ENCODE measurements around the gene ASCL5.

ASCL5 gene

DNA sequence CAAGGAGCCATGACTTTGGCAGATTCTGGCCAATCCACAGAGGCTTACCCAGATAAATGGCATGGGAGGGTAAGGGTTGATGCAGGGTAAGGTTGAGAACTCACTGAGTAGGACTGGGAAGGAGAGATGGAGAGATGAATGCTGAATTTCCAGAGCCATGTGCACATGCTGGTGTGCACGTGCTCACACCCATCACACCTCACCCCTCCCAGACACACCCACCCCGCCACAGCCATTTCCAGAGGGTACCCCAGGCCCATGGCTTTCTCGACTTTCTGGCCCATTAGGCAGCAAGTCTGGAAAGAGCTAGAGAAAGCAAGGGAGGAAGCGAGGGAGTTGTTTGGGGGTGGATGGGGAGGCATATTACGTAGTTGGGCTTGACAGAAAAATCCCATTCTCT is 16.4 kb downstream of the ASCL5 start:
- Histone ChIP-seq H3K14ac (ENCODE audit: low read length) (no peak overlapping the region), H3K4me1 (ENCODE audit: control insufficient read depth in 1 of 2, insufficient read depth in 2 of 2, low read length in 2 of 2) (peaks cover 5 to 6% of the 10 kb centered on the region in 2 experiments), H4K91ac (ENCODE audit: low read depth, low read length) (no peak overlapping the region), H2BK12ac (ENCODE audit: low read length) (no peak overlapping the region), H3K18ac (ENCODE audit: low read length) (no peak overlapping the region), H3K4me2 (ENCODE audit: low read length) (no peak overlapping the region), H2AK5ac (ENCODE audit: low read length) (no peak overlapping the region), H3K9ac (ENCODE audit: low read length) (no peak overlapping the region), H4K8ac (ENCODE audit: low read depth, low read length) (no peak overlapping the region), H2BK5ac (ENCODE audit: low read depth, low read length, poor library complexity) (no peak overlapping the region), H3K9me3 (ENCODE audit: insufficient read depth, low read depth, low read length) (no peaks in the 10 kb centered on the region), H3K4ac (ENCODE audit: low read depth, low read length) (no peak overlapping the region), H2BK120ac (ENCODE audit: insufficient read depth, low read length, poor library complexity) (no peak overlapping the region), H3K27ac (ENCODE audit: low read depth, low read length) (no peak overlapping the region), H3K27me3 (ENCODE audit: insufficient read depth, low read length) (peaks cover 8% of the 10 kb centered on the region), H3K23ac (ENCODE audit: low read length) (no peak overlapping the region), H4K12ac (ENCODE audit: low read depth, low read length) (no peak overlapping the region), H3K79me1 (ENCODE audit: low read length) (no peaks in the 10 kb centered on the region), H3K36me3 (ENCODE audit: control insufficient read depth in 1 of 2, insufficient read depth in 2 of 2, low read length in 2 of 2) (no peaks in the 10 kb centered on the region), H2AFZ (ENCODE audit: insufficient read depth, low read length, poor library complexity) (no peak overlapping the region), H3K4me3 (ENCODE audit: low read depth, low read length) (no peak overlapping the region), H3K79me2 (ENCODE audit: control insufficient read depth, insufficient read depth, low read length, poor library complexity) (no peaks in the 10 kb centered on the region)
- no CpG with 5 or more reads among the region's 5 CpGs for WGBS (ENCODE audit: extremely low coverage, insufficient coverage, insufficient read length)
- DNase-seq = no peak

GRCh38 chr1:201110138-201110537 is 16.8 kb downstream of the ASCL5 start:
- no peak overlapping the region for H2BK12ac ChIP-seq (ENCODE audit: low read length)
- H3K9me3 ChIP-seq (ENCODE audit: insufficient read depth, low read depth, low read length) = no peaks in the 10 kb centered on the region
- no peak overlapping the region for H2BK5ac ChIP-seq (ENCODE audit: low read depth, low read length, poor library complexity)
- H3K23ac ChIP-seq (ENCODE audit: low read length) = no peak overlapping the region
- H3K9ac ChIP-seq (ENCODE audit: low read length) = no peak overlapping the region
- no peak overlapping the region for H4K91ac ChIP-seq (ENCODE audit: low read depth, low read length)
- peaks cover 5 to 6% of the 10 kb centered on the region in 2 experiments for H3K4me1 ChIP-seq (ENCODE audit: control insufficient read depth in 1 of 2, insufficient read depth in 2 of 2, low read length in 2 of 2)
- H3K79me1 ChIP-seq (ENCODE audit: low read length) = no peaks in the 10 kb centered on the region
- no peak overlapping the region for H3K4me3 ChIP-seq (ENCODE audit: low read depth, low read length)
- no CpG with 5 or more reads among the region's 10 CpGs for WGBS (ENCODE audit: extremely low coverage, insufficient coverage, insufficient read length)
- no peaks in the 10 kb centered on the region for H3K36me3 ChIP-seq (ENCODE audit: control insufficient read depth in 1 of 2, insufficient read depth in 2 of 2, low read length in 2 of 2)
- H4K8ac ChIP-seq (ENCODE audit: low read depth, low read length) = no peak overlapping the region
- no peak overlapping the region for H3K4ac ChIP-seq (ENCODE audit: low read depth, low read length)
- no peak overlapping the region for H3K14ac ChIP-seq (ENCODE audit: low read length)
- peaks cover 4% of the 10 kb centered on the region for H3K27me3 ChIP-seq (ENCODE audit: insufficient read depth, low read length)
- H4K12ac ChIP-seq (ENCODE audit: low read depth, low read length) = no peak overlapping the region
- H3K4me2 ChIP-seq (ENCODE audit: low read length) = no peak overlapping the region
- no peak overlapping the region for H2BK120ac ChIP-seq (ENCODE audit: insufficient read depth, low read length, poor library complexity)
- no peak for DNase-seq
- H2AFZ ChIP-seq (ENCODE audit: insufficient read depth, low read length, poor library complexity) = no peak overlapping the region
- no peak overlapping the region for H3K27ac ChIP-seq (ENCODE audit: low read depth, low read length)
- no peak overlapping the region for H2AK5ac ChIP-seq (ENCODE audit: low read length)
- no peak overlapping the region for H3K18ac ChIP-seq (ENCODE audit: low read length)
- no peaks in the 10 kb centered on the region for H3K79me2 ChIP-seq (ENCODE audit: control insufficient read depth, insufficient read depth, low read length, poor library complexity)

DNA sequence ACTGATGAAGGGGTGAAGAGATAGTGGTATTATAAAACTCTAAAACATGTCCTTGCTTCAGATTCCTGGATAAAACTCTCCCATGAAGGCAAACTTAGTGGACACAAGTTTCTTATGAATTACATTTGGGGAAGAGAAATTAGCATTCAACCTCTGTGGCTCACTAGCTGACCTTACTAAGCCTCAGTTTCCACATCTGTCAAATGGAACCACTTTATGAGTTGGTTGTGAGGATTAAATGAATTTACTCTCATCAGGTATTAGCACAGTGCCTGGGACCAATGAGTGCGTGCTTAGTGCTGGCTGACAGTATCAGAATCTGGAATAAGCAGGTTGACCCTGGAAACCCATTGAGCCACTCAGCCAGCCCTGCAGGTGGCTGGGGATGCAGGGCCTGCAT is 17.3 kb downstream of the ASCL5 start:
- Histone ChIP-seq H3K14ac (ENCODE audit: low read length) (no peak overlapping the region), H3K27ac (ENCODE audit: low read depth, low read length) (no peak overlapping the region), H3K23ac (ENCODE audit: low read length) (no peak overlapping the region), H3K18ac (ENCODE audit: low read length) (no peak overlapping the region), H3K27me3 (ENCODE audit: insufficient read depth, low read length) (no peaks in the 10 kb centered on the region), H3K9me3 (ENCODE audit: insufficient read depth, low read depth, low read length) (no peaks in the 10 kb centered on the region), H3K9ac (ENCODE audit: low read length) (no peak overlapping the region), H3K4me2 (ENCODE audit: low read length) (no peak overlapping the region), H3K4ac (ENCODE audit: low read depth, low read length) (no peak overlapping the region), H3K4me3 (ENCODE audit: low read depth, low read length) (no peak overlapping the region), H3K79me1 (ENCODE audit: low read length) (no peaks in the 10 kb centered on the region), H2AK5ac (ENCODE audit: low read length) (no peak overlapping the region), H4K12ac (ENCODE audit: low read depth, low read length) (no peak overlapping the region), H2BK12ac (ENCODE audit: low read length) (no peak overlapping the region), H2AFZ (ENCODE audit: insufficient read depth, low read length, poor library complexity) (no peak overlapping the region), H3K36me3 (ENCODE audit: control insufficient read depth in 1 of 2, insufficient read depth in 2 of 2, low read length in 2 of 2) (no peaks in the 10 kb centered on the region), H2BK5ac (ENCODE audit: low read depth, low read length, poor library complexity) (no peak overlapping the region), H3K4me1 (ENCODE audit: control insufficient read depth in 1 of 2, insufficient read depth in 2 of 2, low read length in 2 of 2) (peaks cover 5 to 6% of the 10 kb centered on the region in 2 experiments), H2BK120ac (ENCODE audit: insufficient read depth, low read length, poor library complexity) (no peak overlapping the region), H4K91ac (ENCODE audit: low read depth, low read length) (no peak overlapping the region), H3K79me2 (ENCODE audit: control insufficient read depth, insufficient read depth, low read length, poor library complexity) (no peaks in the 10 kb centered on the region), H4K8ac (ENCODE audit: low read depth, low read length) (no peak overlapping the region)
- WGBS (ENCODE audit: extremely low coverage, insufficient coverage, insufficient read length) = no CpG with 5 or more reads among the region's 1 CpG
- no peak for DNase-seq

- Histone ChIP-seq H3K9me3 (ENCODE audit: insufficient read depth, low read depth, low read length) (no peaks in the 10 kb centered on the region), H3K9ac (ENCODE audit: low read length) (no peak overlapping the region), H3K36me3 (ENCODE audit: control insufficient read depth in 1 of 2, insufficient read depth in 2 of 2, low read length in 2 of 2) (no peaks in the 10 kb centered on the region), H2AFZ (ENCODE audit: insufficient read depth, low read length, poor library complexity) (no peak overlapping the region), H3K4me1 (ENCODE audit: control insufficient read depth in 1 of 2, insufficient read depth in 2 of 2, low read length in 2 of 2) (peaks cover 3 to 6% of the 10 kb centered on the region in 2 experiments), H3K27ac (ENCODE audit: low read depth, low read length) (no peak overlapping the region), H2AK5ac (ENCODE audit: low read length) (no peak overlapping the region), H3K4me3 (ENCODE audit: low read depth, low read length) (no peak overlapping the region), H3K23ac (ENCODE audit: low read length) (no peak overlapping the region), H2BK12ac (ENCODE audit: low read length) (no peak overlapping the region), H3K79me1 (ENCODE audit: low read length) (no peaks in the 10 kb centered on the region), H3K27me3 (ENCODE audit: insufficient read depth, low read length) (no peaks in the 10 kb centered on the region), H4K8ac (ENCODE audit: low read depth, low read length) (no peak overlapping the region), H3K18ac (ENCODE audit: low read length) (no peak overlapping the region), H3K4me2 (ENCODE audit: low read length) (no peak overlapping the region), H3K4ac (ENCODE audit: low read depth, low read length) (no peak overlapping the region), H4K12ac (ENCODE audit: low read depth, low read length) (no peak overlapping the region), H2BK5ac (ENCODE audit: low read depth, low read length, poor library complexity) (no peak overlapping the region), H3K79me2 (ENCODE audit: control insufficient read depth, insufficient read depth, low read length, poor library complexity) (no peaks in the 10 kb centered on the region), H4K91ac (ENCODE audit: low read depth, low read length) (no peak overlapping the region), H2BK120ac (ENCODE audit: insufficient read depth, low read length, poor library complexity) (no peak overlapping the region), H3K14ac (ENCODE audit: low read length) (no peak overlapping the region)
- no peak for DNase-seq
- WGBS (ENCODE audit: extremely low coverage, insufficient coverage, insufficient read length) = no CpG with 5 or more reads among the region's 1 CpG
Measured at GRCh38 chr1:201108614-201109013, 18.4 kb downstream of the ASCL5 start.
